MCF 10A (cell line): ENCODE results near the gene ISG15. TPM values are rescaled to one million over a fixed set of nuclear protein-coding genes. Genes with fewer than 3 reads are reported as not detected.

Experiments used
- BruUV-seq: library from RNA; stranded (reverse); fragments of 400-500 nt; replicated peaks from 2 replicates; lab custom pipeline; 2021; lab: Mats Ljungman, UMichigan
- CTCF ChIA-PET: fragments of 300-600 bp; sonication (Branson Sonifier 250); formaldehyde crosslinking; extraction: SDS; loops from one replicate; lab custom pipeline; 2021; ENCODE audit warnings: antibody characterized with exemption, inconsistent platforms; lab: Yijun Ruan, JAX
- POLR2A ChIA-PET: fragments of 300-600, 350-650 bp; sonication (Branson Sonifier 250); formaldehyde crosslinking; extraction: SDS; loops from one replicate; lab custom pipeline; 2020; ENCODE audit warnings: antibody characterized with exemption, inconsistent platforms; lab: Yijun Ruan, JAX
- DNase-seq: peaks from one replicate; pipeline ENCODE4 v3.0.0-alpha.2; 2018; ENCODE audit not compliant: unreplicated experiment
- H3K27ac Mint-ChIP-seq: one replicate; pipeline ENCODE4 v1.8.0; 2022; ENCODE audit warnings: mild to moderate bottlenecking, low read depth, mixed read lengths; ENCODE audit not compliant: unreplicated experiment
- H3K27me3 Mint-ChIP-seq: one replicate; pipeline ENCODE4 v1.8.0; 2022; ENCODE audit warnings: mixed read lengths; ENCODE audit not compliant: insufficient read depth, unreplicated experiment
- H3K36me3 Mint-ChIP-seq: one replicate; pipeline ENCODE4 v1.8.0; 2022; ENCODE audit warnings: mild to moderate bottlenecking, moderate library complexity, mixed read lengths; ENCODE audit not compliant: insufficient read depth, unreplicated experiment
- H3K4me1 Mint-ChIP-seq: one replicate; pipeline ENCODE4 v1.8.0; 2022; ENCODE audit warnings: mixed read lengths; ENCODE audit not compliant: insufficient read depth, unreplicated experiment
- H3K4me3 Mint-ChIP-seq: one replicate; pipeline ENCODE4 v1.8.0; 2022; ENCODE audit warnings: mild to moderate bottlenecking, moderate library complexity, mixed read lengths; ENCODE audit not compliant: unreplicated experiment
- H3K9me3 Mint-ChIP-seq: one replicate; pipeline ENCODE4 v1.8.0; 2022; ENCODE audit warnings: mixed read lengths; ENCODE audit not compliant: unreplicated experiment
- intact Hi-C: fragments of 100-400 bp; cut with micrococcal nuclease; formaldehyde crosslinking; loops from 2 replicates; pipeline ENCODE4 v1.14.1; 2022
- total RNA-seq: library from RNA; stranded (reverse); gene quantifications from 2 replicates; pipeline ENCODE4 v1.2.3, GENCODE V29; 2022
- TF ChIP-seq, protein P1 (sequence below): fragments of 200-600 bp; IDR thresholded peaks from one replicate; pipeline ENCODE4 v1.8.0; 2022; ENCODE audit warnings: antibody characterized with exemption, mild to moderate bottlenecking; ENCODE audit not compliant: unreplicated experiment

The ISG15 gene
- total RNA-seq, 1 experiment from 2014 or later = 7.4 TPM

DNA sequence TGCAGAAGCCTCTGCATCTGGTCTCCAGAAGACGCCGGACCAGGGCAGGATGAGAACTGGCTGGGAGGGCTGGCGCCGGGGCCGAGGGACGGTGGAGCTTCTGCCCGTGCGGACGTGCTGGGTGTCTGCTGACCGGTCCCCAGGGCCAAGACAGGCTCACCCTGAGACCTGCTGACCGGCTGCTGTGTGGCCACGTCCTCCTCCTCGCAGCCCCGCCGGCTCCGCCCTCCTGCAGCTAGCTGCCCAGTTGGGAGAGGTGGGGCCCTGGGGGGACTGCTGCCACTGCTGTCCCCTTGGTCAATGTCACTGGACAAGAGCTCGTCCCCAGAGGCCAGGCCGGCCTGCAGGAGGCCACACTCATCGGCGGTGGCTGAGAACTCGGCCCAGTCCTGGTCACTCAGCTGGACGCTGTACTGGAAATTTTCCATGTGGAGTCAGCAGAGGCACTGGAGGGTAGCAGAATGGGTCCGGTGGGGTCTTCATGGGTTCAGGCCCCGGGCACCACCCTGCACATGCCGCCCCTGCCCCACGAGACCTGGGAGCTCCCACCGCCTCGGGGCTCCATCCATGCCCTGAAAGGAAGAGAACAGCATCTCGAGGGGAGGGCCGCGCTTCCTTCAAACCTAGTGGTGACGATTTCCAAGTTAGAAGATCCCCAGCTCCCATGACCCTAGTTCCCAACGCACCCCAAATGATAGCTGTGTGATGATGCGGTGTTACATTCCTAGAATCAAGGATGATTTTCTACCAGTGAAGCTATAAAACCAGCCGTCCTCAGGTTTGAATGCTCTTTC lies 32.5 kb upstream of the ISG15 start:
- Mint-ChIP-seq H3K9me3 (no peaks in the 10 kb centered on the region), H3K27me3 (peaks cover 18% of the 10 kb centered on the region), H3K4me3 (no peak overlapping the region), H3K36me3 (peaks cover 6% of the 10 kb centered on the region), H3K27ac (no peak overlapping the region), H3K4me1 (peaks cover 2% of the 10 kb centered on the region)
- intact Hi-C loops = loop anchor here (10.0 kb wide), 1 partner anchor 314 kb away; no protein-coding TSS in a partner anchor
- CTCF ChIA-PET = interaction anchor here (0.6 to 6.6 kb wide), 8 partner anchors 27 to 284 kb away, joined by 3 to 117 read pairs (median 3); partner anchors contain the start of gene ISG15
- TF ChIP-seq, protein P1, sequence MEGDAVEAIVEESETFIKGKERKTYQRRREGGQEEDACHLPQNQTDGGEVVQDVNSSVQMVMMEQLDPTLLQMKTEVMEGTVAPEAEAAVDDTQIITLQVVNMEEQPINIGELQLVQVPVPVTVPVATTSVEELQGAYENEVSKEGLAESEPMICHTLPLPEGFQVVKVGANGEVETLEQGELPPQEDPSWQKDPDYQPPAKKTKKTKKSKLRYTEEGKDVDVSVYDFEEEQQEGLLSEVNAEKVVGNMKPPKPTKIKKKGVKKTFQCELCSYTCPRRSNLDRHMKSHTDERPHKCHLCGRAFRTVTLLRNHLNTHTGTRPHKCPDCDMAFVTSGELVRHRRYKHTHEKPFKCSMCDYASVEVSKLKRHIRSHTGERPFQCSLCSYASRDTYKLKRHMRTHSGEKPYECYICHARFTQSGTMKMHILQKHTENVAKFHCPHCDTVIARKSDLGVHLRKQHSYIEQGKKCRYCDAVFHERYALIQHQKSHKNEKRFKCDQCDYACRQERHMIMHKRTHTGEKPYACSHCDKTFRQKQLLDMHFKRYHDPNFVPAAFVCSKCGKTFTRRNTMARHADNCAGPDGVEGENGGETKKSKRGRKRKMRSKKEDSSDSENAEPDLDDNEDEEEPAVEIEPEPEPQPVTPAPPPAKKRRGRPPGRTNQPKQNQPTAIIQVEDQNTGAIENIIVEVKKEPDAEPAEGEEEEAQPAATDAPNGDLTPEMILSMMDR = no peak
- no TSS peak for BruUV-seq
- POLR2A ChIA-PET = interaction anchor here (0.8 to 2.0 kb wide), 4 partner anchors 13 to 40 kb away, joined by 3 to 6 read pairs (median 3); partner anchors contain the start of gene HES4
- DNase-seq = no peak

DNA sequence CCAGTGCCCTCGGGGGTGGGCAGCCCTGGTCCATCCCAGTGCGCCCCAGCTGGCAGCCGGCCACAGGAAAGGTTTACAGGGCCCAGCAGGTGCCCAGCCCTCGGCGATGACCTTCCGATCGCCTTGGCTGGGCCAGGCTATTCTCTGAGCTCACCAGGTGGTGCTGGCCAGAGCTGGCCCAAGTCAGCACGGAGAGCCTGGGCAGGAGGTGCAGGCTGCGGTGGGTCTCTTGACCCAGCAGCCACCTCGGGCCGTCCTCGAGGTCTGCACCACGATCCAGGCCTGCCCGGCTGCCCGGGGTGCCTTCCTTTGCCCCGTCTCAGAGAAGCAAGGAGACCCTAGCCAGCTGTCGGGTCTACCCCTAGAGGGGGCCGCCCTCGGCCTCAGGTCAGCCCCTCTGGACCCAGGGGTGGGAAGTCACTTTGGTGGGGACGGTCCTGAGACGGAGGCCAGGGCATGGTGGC lies 31.8 kb upstream of the ISG15 start:
- intact Hi-C loops = loop anchor here (10.0 kb wide), 1 partner anchor 313 kb away; no protein-coding TSS in a partner anchor
- TF ChIP-seq, protein P1 = no peak
- Mint-ChIP-seq H3K27ac (no peak overlapping the region), H3K27me3 (peaks cover 18% of the 10 kb centered on the region), H3K9me3 (no peaks in the 10 kb centered on the region), H3K36me3 (peaks cover 6% of the 10 kb centered on the region), H3K4me1 (no peaks in the 10 kb centered on the region), H3K4me3 (no peak overlapping the region)
- ChIA-PET POLR2A (interaction anchor here (0.9 to 2.0 kb wide), 2 partner anchors 15 to 19 kb away, joined by 3 to 6 read pairs; partner anchors contain the start of gene HES4), CTCF (interaction anchor here (0.7 to 6.6 kb wide), 5 partner anchors 20 to 82 kb away, joined by 3 to 117 read pairs (median 3); no protein-coding TSS in a partner anchor)
- DNase-seq = no peak
- no TSS peak for BruUV-seq

DNA sequence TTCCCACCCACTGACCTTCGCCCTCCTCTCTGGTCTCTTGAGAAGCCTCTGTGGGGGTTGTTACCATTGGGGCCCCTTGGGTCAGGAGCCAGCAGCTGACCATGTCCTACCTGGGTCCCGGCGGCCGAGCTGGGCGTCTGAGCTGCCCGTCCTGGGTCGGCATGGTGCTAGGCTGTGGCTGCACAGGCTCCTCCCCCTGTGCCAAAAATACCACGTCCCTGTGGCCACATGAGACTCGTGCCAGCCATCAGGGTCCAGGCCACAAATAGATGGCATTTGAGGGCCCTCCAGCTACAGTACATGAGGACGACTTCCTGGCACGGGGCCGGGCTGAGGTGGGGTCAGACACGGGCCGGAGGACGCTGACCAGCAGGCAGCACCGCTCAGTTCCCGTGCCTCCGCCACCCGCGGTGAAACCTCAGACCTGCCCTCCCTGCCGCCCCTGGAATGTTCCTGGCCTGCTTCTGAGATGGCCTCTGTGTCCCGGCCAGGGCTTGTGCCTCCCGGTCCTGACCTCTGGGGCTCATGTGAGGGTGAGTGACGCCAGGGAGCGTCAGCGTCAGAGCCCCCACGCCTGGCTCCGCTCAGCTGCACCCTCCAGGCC lies 31.2 kb upstream of the ISG15 start, which contains the start of gene PERM1:
Gene PERM1 (minus strand): TSS at position 139 of the 604 bp plus-strand sequence. CDS start 1,064 bp downstream, outside the sequence.
- no TSS peak for BruUV-seq
- Mint-ChIP-seq H3K36me3 (peaks cover 6% of the 10 kb centered on the region), H3K9me3 (no peaks in the 10 kb centered on the region), H3K4me3 (no peak within 1 kb of the TSS), H3K4me1 (no peaks in the 10 kb centered on the region), H3K27ac (no peak within 1 kb of the TSS), H3K27me3 (peaks cover 18% of the 10 kb centered on the region)
- intact Hi-C loops = loop anchor here (10.0 kb wide), 1 partner anchor 313 kb away; no protein-coding TSS in a partner anchor
- no peak for DNase-seq
- ChIA-PET CTCF (interaction anchor here (0.9 to 6.6 kb wide), 7 partner anchors 10 to 87 kb away, joined by 3 to 117 read pairs (median 5); no protein-coding TSS in a partner anchor), POLR2A (interaction anchor here (1.6 kb wide), 1 partner anchor 15 kb away, joined by 5 read pairs; the partner anchor contains the start of gene PLEKHN1)
- TF ChIP-seq, protein P1 = no peak
